ENCODE measurements around the gene BIVM. TPM values are rescaled to one million over a fixed set of nuclear protein-coding genes. Genes with fewer than 3 reads are reported as not detected.
"Not testable (repeated sequence)": the region's sequence is repeated elsewhere in the genome, so short reads cannot be mapped to it uniquely, and the experiment has no call there.

BIVM gene
- polyA plus RNA-seq (ENCODE audit: insufficient read length) = 30.1 TPM

GRCh38 chr13:102798581-102799425, at the start of gene BIVM, which contains the start of gene POGLUT2:
TSS of gene BIVM (plus strand) at chr13:102799119. CDS start at chr13:102807268, 8,149 bp downstream.
TSS of gene POGLUT2 (minus strand) at chr13:102798976. CDS start at chr13:102798670, 306 bp downstream.
- peak; percentile 93 for DNase-seq

GRCh38 chr13:102751886-102752285, 47.0 kb upstream of the BIVM start:
- DNase-seq = no peak

GRCh38 chr13:102757006-102757405, 41.9 kb upstream of the BIVM start:
- DNase-seq = no peak

GRCh38 chr13:102758842-102759241, 40.1 kb upstream of the BIVM start:
- no peak for DNase-seq

- no peak for DNase-seq
Measured at GRCh38 chr13:102761071-102761470, 37.8 kb upstream of the BIVM start.

GRCh38 chr13:102763741-102764140, 35.2 kb upstream of the BIVM start:
- DNase-seq = no peak

- no peak for DNase-seq
Measured at GRCh38 chr13:102768909-102769308, 30.0 kb upstream of the BIVM start.

- DNase-seq = no peak
Measured at GRCh38 chr13:102769679-102770078, 29.2 kb upstream of the BIVM start.

- DNase-seq = no peak
Measured at GRCh38 chr13:102770435-102770834, 28.5 kb upstream of the BIVM start.

- no peak for DNase-seq
Measured at GRCh38 chr13:102771298-102772041, 27.4 kb upstream of the BIVM start.

- DNase-seq = no peak
Measured at GRCh38 chr13:102772042-102772425, 26.9 kb upstream of the BIVM start.

GRCh38 chr13:102773441-102774213, 25.3 kb upstream of the BIVM start, which contains the start of gene TEX30:
TSS of gene TEX30 (minus strand) at chr13:102773786. CDS start at chr13:102770026, 3,760 bp downstream.
- peak; percentile 92 for DNase-seq

GRCh38 chr13:102774214-102774568, 24.7 kb upstream of the BIVM start:
- DNase-seq = no peak

GRCh38 chr13:102774591-102775520, 24.1 kb upstream of the BIVM start:
- DNase-seq = no peak

- no peak for DNase-seq
Measured at GRCh38 chr13:102776271-102776670, 22.6 kb upstream of the BIVM start.

- no peak for DNase-seq
Measured at GRCh38 chr13:102777736-102778135, 21.2 kb upstream of the BIVM start.

GRCh38 chr13:102779436-102780159, 19.3 kb upstream of the BIVM start:
- DNase-seq = no peak

- DNase-seq = not testable (repeated sequence)
Measured at GRCh38 chr13:102780656-102781055, 18.3 kb upstream of the BIVM start.

GRCh38 chr13:102781591-102781990, 17.3 kb upstream of the BIVM start:
- DNase-seq = no peak

- DNase-seq = no peak
Measured at GRCh38 chr13:102784483-102784882, 14.4 kb upstream of the BIVM start.

- DNase-seq = no peak
Measured at GRCh38 chr13:102788683-102789082, 10.2 kb upstream of the BIVM start.

Measured in hindlimb muscle (tissue), 1 donor.